HG03103 (cell line): ENCODE data around the gene NFIA.

ENCODE experiments used
- ATAC-seq: cut with Tn5 transposase; IDR thresholded peaks from one replicate; pipeline ENCODE4 v1.9.1; 2021; ENCODE audit warnings: low read depth; ENCODE audit not compliant: unreplicated experiment

Gene NFIA

DNA sequence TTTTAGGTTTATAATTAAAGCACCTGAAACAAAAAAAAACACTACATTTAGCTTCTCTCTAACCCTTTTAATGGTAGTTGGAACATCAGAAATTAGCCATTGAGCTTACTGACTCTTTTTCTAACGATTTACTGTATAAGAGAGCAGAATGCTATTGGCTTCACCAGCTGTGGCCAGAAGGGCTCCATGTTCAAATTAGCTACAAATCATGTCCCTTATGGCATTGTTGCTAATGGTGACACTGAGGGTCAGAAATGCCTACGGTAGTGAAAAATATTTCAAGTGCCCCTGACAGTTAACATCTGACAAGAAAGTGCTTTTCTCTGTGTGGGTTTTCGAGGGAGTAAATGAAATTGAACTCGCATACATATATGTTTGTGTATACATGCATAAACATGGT, 232.7 kb downstream of the NFIA start:
- ATAC-seq: no peak

DNA sequence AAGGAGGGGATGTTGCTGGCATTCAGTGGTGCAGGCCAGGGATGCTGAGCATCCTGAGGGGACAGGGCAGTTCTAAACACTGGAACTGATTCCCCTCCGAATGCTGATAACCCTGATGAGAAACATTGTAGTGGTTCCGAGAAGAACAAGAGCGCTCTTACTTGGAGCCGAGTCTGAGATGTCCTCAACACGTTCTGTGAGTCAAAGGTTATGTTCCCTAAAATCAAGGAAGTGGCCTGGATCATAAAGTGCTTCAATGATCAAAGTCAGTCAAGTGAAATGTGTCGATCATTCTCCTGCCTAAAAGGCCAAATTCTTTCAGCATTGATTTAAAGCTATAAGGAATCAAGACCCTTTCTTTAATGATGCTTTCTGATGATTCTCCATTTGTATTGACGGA, 234.1 kb downstream of the NFIA start:
- ATAC-seq: no peak

DNA sequence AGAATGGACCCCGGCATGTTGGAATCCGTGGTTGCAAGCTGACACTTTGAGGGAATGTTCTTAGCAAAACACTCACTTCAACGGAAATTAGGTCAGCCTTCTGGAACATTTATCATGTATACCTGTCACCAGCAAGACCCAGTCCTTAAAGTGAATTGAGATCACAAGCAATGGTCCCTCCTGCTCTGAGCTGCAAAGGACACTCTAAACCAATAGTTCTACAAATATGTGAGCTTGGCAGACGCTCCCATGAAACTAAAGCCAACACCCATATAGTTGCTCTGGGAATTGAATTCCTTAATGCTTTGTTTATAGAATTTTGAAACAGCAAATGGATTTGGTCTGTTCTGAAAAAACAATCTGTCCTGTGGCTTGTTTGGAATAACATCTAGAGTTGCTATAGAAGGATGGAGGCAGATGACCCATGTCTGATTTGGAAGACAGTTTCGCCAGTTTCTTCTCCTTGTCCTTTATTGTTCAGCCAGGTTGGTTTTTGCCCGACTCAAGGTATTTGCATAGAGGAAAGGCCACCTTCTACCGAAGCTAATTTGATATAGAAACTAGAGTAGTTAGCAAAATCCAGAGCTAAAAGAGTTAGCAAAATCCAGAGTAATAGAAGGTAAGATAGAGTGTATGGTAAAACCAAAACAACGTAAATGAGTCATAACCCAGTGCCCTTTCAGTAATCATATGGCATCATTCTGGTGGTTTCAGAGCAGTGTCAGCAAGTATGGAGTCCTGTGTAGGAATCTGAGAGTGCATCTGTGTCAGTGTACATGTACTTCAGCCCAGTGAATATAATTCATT, 236.2 kb downstream of the NFIA start:
- peak; percentile 98 for ATAC-seq

DNA sequence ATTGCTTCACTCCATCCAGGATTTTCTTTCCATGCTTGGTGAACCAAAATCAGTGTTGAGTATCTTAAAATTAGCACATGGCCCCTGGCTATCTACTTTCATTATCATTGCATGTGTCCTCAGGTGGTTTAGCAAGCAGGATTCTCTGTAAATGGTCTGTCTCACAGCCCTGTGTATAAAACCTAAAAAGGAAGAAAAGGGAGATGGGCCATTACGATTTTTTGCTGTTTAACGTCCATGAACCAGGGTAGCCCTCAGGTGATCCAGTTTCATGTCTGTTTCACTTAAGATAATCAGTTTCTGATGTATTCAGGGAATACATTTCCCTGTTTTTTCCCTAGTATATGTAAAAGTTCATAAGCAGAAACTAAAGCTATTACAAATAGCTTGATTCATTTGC, 238.2 kb downstream of the NFIA start:
- ATAC-seq: no peak

DNA sequence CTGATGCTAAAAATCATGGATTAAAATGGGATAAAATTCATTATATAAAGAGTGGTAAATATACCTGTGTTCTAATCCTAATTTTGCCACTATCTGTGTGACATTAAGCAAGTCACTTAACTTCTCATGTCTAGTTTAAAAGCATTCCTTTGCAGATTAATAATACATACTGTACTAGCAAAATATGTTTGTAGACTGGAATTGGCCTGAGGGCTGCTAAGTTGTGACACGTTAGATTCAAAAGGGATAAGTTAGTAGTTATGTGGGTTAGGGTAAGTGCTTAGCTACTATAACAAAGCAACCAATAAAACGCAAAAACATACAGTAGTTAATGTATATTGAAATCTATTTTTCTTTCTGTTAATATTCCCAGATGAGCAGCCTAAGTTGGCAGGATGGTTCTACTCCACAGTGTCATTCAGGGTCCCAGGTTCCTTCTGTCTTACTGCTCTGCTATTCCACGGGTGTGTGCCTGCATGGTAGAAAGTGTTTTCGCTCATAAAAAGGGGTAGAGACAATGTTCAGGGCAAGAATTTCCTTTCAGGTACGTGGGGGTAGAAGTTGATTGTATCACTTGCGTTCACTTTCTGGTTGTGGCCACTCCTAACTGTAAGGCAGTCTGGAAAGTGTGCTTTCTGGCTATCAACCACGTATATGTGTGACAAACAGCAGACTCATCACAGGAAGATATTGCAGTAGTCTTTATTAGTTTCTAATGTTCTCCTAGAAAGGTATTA, 239.8 kb downstream of the NFIA start:
- no peak for ATAC-seq

DNA sequence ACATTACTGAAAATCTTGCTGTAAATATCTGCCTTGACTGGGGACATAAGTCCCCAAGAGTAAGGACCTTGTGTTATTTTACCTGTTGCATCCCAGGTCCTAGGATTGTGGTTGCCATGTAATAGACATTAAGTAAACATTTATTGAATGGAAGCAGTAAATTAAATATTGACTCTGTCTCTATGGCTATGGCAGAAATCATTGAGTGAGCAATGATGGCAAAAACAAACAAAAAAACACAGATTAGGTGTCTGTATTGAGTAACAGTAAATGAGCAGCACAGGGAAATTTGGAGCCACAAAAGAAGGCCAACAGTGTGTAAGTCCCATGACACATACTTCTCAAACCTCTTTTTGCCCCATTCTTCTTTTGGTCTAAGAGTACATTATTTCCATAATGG, 240.4 kb downstream of the NFIA start:
- ATAC-seq: no peak

DNA sequence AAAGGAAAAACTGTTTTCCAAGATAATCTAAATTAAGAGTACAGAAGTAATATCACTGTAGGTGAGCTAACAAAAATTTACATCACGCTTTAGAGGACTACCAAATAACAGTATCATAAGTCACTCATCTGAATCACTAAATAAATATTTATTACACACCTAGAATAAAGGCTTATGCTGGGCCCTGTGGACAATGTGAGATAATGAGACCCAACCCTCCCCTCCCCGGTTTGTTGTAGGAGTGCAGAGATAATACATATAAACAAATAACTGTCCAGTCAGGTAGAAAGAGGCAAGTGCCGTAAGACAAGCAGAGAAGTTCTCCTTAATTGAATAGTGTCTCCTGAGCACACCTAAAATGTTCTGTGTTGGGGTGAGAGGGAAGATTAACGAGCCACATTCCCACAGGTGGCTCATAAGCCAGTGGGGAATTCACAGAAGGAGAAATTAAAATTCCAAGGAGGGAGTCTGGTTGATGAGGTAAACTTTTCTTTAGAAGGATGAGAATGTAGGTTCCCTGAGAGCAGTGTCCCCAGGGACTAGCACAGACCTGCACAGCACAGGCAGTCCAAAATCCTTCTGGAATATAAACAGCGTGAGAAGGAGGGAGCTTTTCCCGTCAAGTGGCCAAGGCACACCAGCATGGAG, 241.4 kb downstream of the NFIA start:
- ATAC-seq: no peak

DNA sequence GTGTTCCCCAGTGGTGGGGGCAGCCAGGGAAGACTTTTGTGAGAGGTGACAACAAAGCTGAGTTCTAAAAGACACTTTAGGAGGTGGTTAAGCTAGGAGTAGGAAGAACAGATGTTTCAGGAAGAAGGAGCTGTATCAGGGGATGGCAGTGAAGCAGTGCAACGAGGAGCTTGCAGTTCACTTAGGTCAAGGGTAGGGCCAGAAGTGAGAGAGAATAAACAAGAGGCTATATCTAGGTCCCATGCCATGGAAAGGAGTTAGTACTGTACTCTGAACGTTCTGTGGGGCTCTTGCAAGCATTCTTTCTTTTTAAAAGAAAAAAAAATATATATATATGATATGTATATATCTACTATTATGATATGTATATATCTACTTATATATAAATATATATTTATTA, 244.4 kb downstream of the NFIA start:
- no peak for ATAC-seq

DNA sequence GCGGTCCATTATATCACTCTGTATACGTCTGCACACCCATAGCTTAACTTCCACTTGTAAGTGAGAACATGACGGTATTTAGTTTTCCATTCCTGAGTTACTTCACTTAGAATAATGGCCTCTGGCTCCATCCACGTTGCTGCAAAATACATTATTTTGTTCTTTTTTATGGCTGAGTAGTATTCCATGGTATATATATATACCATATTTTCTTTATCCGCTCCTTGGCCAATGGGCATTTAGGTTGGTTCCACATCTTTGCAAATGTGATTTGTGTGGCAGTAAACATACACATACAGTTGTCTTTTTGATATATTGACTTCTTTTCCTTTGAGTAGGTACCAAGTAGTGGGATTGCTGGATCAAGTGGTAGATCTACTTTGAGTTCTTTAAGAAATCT, 245.1 kb downstream of the NFIA start:
- no peak for ATAC-seq

DNA sequence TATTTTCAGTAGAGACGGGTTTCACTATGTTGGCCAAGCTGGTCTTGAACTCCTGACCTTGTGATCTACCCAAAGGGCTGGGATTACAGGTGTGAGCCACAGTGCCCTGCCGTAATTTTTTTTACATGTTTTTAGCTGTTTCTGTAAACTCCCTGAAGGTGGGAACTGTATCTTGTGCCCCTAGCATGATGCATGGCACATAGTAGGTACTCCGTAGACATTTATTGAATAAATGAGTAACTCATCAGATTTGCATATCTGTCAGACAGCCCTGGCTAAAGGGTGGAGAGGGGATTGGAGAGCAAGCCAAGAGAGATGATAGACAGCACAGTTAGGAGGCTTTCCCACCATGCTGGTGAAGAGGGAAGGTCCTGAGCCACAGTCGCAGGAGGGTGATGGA, 247.2 kb downstream of the NFIA start:
- ATAC-seq: no peak

DNA sequence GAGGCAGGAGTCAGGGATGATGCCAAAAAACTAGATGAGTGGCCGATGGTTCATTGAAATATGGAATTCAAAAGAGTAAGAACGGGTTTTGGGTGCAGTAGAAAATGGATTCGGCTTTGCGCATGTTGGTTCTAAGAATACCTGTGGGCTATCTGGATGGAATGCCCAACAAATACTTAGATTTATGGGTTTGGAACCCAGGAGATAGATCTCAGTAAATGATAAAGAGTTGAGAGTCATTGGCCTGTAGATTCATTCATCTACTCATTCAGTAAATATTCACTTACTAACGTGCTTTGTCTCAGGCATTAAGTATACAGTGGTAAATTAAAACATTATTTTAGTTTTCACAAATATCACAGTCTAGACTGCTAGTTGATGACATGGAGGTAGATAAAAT, 247.7 kb downstream of the NFIA start:
- no peak for ATAC-seq

DNA sequence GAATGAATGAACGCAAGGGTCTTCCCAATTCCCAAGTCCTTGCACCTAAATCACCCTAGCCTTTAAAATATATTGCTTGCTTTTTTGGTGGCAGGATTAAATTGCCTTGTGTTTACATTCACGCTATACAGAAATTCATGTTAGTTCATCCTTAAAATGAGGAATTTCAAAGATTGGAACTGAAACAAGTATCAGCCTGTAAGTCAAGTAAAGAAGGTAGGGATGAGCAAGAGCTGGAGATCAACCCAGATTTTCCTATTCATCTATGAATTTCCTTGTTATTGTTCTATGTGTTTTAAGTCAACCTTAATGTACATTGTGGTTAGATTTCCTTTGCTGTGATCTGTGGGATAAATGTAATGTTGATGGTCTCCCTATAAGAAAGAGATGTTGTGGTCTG, 248.2 kb downstream of the NFIA start:
- ATAC-seq: no peak

DNA sequence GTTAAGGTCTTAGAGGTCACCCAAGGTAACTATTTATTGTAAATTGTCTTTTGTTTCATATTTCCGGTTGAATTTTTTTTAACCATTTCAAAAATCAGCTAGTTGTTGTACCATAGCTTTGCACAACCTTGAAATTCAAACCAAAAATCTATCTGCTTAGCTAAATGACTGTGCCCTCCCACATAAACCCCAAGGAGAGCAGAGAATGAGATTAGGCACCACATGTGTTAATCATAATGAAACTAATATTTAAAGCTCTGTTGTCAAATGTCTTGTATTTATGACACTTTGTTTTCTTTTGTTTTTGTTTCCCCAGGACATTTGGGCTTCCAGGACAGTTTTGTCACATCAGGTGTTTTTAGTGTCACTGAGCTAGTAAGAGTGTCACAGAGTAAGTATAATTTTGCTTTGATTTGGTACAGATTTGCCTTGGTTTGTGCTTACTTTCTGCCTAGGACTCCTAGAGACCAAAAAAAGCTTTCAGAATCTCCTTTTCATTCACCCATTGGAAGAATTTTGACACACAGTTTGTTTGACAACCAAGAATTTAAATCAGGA, 249.9 kb downstream of the NFIA start:
- ATAC-seq: peak; percentile 98

DNA sequence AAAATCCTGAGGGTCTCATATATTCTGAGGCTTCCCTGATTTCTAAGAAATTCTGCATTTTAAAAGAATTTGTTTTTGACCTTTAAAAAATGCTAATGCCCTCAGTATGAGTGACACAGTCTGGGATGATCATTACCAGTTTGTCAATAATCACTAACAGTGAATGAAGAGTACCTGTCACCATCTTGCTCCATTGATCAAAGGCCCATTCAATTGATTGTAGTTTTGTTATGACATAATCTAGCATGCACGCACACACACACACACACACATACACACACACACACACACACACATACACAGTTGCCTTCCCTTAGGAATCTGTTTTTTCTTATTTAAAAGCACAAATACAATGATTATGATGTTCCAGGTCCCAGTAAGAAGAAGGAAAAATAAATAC, 250.4 kb downstream of the NFIA start:
- no peak for ATAC-seq

DNA sequence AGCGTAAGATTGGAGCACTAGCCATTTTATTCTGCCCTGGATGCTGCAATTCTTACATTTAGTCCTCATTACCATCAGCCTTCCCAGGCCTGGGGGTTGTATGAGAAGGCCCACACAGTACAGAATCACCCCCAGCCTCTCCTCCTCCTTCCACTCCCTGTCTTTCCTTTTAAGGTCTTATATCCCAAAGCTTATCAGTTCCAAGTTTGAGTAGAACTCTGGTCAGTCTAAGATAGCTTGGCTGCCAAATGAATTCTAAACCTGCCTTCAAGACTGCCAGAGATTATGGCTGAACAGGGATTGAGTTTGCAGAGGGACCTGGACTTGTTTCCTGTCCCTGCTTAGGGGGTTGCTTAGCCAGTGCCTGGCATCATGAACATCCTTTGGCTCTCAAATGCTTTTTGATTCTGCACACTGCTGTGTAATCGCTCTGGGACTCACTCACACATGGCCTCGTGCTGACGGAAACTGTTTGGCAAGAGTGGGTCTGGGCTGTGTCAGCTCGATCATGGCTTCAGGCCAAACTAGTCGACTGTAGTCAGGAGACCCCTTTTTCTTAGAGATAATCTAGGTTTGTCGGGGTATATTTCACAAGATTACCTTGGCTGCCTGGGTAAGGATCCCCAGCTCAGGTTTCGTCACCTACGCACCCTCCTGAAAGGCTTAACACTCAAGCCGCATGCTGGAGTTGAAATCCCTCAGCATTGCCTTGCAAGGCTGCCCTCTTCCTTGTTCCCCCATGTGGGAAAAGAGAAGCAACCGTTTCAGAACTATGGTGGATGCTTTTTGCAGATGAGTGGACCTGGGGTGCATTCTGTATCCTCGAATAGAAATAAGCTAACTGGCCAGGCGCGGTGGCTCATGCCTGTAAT, 252.6 kb downstream of the NFIA start:
- no peak for ATAC-seq

DNA sequence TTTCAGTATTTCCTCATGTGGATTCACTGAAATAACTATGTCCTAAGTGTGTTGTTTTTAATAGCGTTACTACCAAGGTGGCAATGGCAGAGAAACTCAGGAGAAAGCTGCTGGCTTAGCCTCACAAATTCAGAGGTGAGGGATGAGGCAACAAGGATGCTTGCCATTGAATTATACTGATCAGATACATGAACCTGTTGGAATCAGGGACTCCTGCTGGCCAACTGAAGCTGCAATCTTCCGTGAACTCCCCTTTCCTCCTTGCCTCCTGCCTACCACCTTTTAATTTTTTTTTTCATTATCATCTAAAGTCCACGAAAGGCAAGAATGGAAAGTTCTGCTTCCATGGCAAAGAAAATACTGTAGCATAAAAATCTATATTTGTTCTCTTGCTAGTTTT, 254.7 kb downstream of the NFIA start:
- ATAC-seq: no peak

DNA sequence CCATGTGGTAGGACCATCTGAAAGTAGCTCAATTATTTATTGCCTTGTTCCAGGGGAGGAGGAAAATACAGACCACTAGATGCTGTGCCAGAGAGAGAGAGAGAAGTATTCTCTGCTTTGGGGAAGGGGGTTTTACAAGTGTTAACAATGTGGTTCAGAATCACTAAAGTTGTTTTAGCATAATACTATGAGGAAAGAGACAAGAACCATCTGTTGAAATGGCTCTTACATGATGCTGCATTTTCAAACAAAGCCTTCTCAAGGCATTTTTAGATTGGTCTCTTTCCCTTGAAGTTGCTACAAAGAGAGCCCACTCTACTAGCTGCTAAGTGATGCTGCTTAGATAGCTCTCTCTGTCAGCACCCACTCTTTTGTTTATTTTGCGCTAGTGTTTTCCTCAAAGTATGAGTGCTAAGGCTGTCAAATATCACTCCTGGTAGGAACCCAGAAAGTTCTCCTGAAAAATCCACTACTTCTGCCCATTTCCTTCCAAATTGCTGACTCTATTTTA, 255.1 kb downstream of the NFIA start:
- no peak for ATAC-seq

DNA sequence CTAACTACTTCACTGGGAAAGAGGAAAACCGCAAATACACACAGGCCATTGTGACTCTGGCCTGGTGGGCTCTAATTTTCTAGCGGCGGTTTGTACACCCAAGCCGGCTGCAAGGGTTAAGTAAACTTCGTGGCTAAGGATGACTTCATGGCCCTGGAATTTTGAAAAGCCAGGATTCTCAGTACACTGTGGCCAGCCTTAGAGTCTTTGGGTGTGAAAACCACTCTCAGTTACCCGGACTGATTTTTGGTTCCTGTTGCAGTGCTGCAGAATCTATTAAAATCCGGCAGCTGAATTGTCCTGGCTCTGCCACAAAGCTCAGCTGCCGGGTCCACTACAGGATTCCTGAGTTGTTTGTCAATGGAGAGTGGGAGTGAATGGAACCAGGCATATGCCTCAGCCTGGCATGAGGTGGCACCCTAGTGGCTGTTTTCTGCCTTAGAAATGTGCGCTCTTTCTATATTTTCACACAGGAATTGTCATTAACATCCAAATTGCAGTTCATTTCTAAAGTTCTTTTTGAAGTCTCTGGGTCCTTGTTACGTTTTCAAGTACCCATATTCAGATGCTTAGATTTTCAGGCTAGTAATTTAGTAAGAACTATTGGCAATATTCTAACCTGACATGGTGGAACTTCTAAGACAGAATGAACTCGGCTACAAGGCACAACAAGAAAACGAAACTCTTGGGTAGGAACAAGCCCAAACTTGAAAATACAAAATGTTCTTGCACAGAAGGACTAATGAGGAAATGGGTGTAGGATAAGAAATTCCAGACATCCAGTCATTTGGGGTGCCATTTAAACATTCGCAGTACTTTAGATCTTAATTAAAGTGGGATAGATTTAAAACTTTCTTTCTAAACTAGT, 255.9 kb downstream of the NFIA start:
- no peak for ATAC-seq

DNA sequence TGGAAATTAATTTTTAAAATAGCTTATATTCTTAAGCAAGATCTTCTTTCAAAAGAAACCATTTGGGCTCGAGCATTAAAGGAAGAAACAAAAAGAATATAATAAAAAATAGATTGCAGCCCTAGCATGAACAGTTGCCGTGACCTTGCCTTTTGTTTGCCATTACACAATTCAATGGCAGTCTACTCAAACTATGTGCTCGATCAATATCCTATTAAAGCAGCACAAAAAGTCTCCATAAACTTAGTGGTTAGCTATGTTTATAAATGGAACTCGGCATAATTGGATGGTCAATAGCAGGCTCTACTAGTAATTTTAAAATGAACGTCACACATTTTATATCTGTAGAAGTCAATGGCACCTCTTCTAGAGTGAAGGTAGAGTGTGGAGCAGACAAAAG, 256.5 kb downstream of the NFIA start:
- no peak for ATAC-seq
